RWPE1 (cell line): ENCODE results near the gene KLHL28.

ENCODE experiments used
- CTCF ChIA-PET: fragments of 350-600 bp; sonication (Branson Sonifier 250); formaldehyde crosslinking; extraction: SDS; loops from one replicate; lab custom pipeline; 2021; lab: Yijun Ruan, JAX
- POLR2A ChIA-PET: fragments of 400-600 bp; formaldehyde crosslinking; extraction: SDS; loops from one replicate; lab custom pipeline; 2020; ENCODE audit warnings: antibody characterized with exemption; ENCODE audit not compliant: low non-redundant PET; lab: Yijun Ruan, JAX
- DNase-seq: peaks from one replicate; pipeline ENCODE4 v3.0.0; 2012; ENCODE audit warnings: low spot score
- H3K27ac ChIP-seq: fragments of 450-650 bp; 2 replicates; pipeline ENCODE4 v1.5.1; 2017
- CTCF ChIP-seq: fragments of 450-650 bp; conservative IDR thresholded peaks from 2 replicates; pipeline ENCODE4 v1.5.1; 2017; ENCODE audit warnings: low read depth, mild to moderate bottlenecking

Gene KLHL28

GRCh38 chr14:44961151-44961553, 595 bp downstream of the KLHL28 start:
- CTCF ChIA-PET = no interaction called here
- POLR2A ChIA-PET = interaction anchor here (0.5 kb wide), 1 partner anchor 299 kb away, joined by 3 read pairs; no protein-coding TSS in a partner anchor
- peak overlapping the region; percentile 92 for H3K27ac ChIP-seq
- peak; percentile 63 for DNase-seq
- no peak for TF ChIP-seq CTCF

- no peak for TF ChIP-seq CTCF
- DNase-seq = no peak
- peak overlapping the region; percentile 92; the same call in 1 of the 2 replicates for H3K27ac ChIP-seq
- ChIA-PET CTCF (no interaction called here), POLR2A (interaction anchor here (0.6 kb wide), 1 partner anchor 296 kb away, joined by 4 read pairs; no protein-coding TSS in a partner anchor)
Observed at GRCh38 chr14:44960646-44961045, 1.1 kb downstream of the KLHL28 start.

- ChIA-PET CTCF (no interaction called here), POLR2A (interaction anchor here (0.6 kb wide), 1 partner anchor 297 kb away, joined by 4 read pairs; no protein-coding TSS in a partner anchor)
- no peak for DNase-seq
- no peak overlapping the region for H3K27ac ChIP-seq
- no peak for TF ChIP-seq CTCF
Observed at GRCh38 chr14:44960146-44960545, 1.6 kb downstream of the KLHL28 start.

GRCh38 chr14:44959538-44959937, 2.2 kb downstream of the KLHL28 start:
- H3K27ac ChIP-seq = no peak overlapping the region
- no peak for DNase-seq
- POLR2A ChIA-PET = no interaction called here
- TF ChIP-seq CTCF = no peak
- CTCF ChIA-PET = no interaction called here

- TF ChIP-seq CTCF = no peak
- CTCF ChIA-PET = interaction anchor here (0.6 to 0.9 kb wide), 2 partner anchors 28 to 33 kb away, joined by 3 to 5 read pairs; no protein-coding TSS in a partner anchor
- H3K27ac ChIP-seq = no peak overlapping the region
- DNase-seq = no peak
- POLR2A ChIA-PET = no interaction called here
Observed at GRCh38 chr14:44956866-44957265, 4.9 kb downstream of the KLHL28 start.

GRCh38 chr14:44955528-44955927, 6.2 kb downstream of the KLHL28 start:
- CTCF ChIA-PET = no interaction called here
- TF ChIP-seq CTCF = no peak
- no peak for DNase-seq
- H3K27ac ChIP-seq = no peak overlapping the region
- POLR2A ChIA-PET = no interaction called here
